Keratinocyte (primary cell): ENCODE data around the gene TUBGCP3. TPM values are rescaled to one million over a fixed set of nuclear protein-coding genes. Genes with fewer than 3 reads are reported as not detected.

Source experiments
- DNase-seq: peaks from one replicate; pipeline ENCODE4 v3.0.0-alpha.2; 2011; ENCODE audit warnings: low read depth, missing footprints, low spot score
- FAIRE-seq: peaks from 2 replicates; lab custom pipeline; 2011; peaks lifted over from hg19 to GRCh38; lab: Jason Lieb, UNC
- H2AFZ ChIP-seq: 2 replicates; pipeline ENCODE4 v1.6.0; 2012; ENCODE audit warnings: low read length, control low read depth, inconsistent platforms; ENCODE audit not compliant: control insufficient read depth
- H3K27ac ChIP-seq: 2 replicates; pipeline ENCODE4 v1.5.1; 2011; ENCODE audit warnings: low read length; ENCODE audit not compliant: control insufficient read depth, insufficient read depth
- H3K27me3 ChIP-seq: 3 replicates; pipeline ENCODE4 v1.6.0; 2011; ENCODE audit warnings: low read length; ENCODE audit not compliant: control insufficient read depth, insufficient read depth; ENCODE audit errors: extremely low read depth
- H3K36me3 ChIP-seq, 2 experiments: 2 replicates in 1 of 2; 3 replicates in 1 of 2; pipeline ENCODE4 v1.5.1; 2011; ENCODE audit warnings: low read length in 2 of 2, mild to moderate bottlenecking in 1 of 2; ENCODE audit not compliant: control insufficient read depth in 2 of 2, insufficient read depth in 2 of 2; ENCODE audit errors: extremely low read depth in 1 of 2
- H3K4me1 ChIP-seq: 3 replicates; pipeline ENCODE4 v1.5.1; 2011; ENCODE audit warnings: low read length; ENCODE audit not compliant: control insufficient read depth, insufficient read depth; ENCODE audit errors: extremely low read depth
- H3K4me2 ChIP-seq: 3 replicates; pipeline ENCODE4 v1.6.0; 2011; ENCODE audit warnings: low read depth, low read length; ENCODE audit not compliant: control insufficient read depth, insufficient read depth; ENCODE audit errors: extremely low read depth
- H3K4me3 ChIP-seq, 3 experiments: fragments of 200-600 bp in 1 of 3; sonication (generic) in 1 of 3; 2 replicates in 2 of 3; 3 replicates in 1 of 3; pipeline ENCODE4 v1.5.1; 2011 to 2016; ENCODE audit warnings: low read length in 3 of 3, mild to moderate bottlenecking in 3 of 3, control low read depth in 2 of 3, inconsistent platforms in 1 of 3, low read depth in 1 of 3, mixed read lengths in 1 of 3, mixed run types in 1 of 3, moderate library complexity in 1 of 3; ENCODE audit not compliant: control insufficient read depth in 2 of 3, insufficient read depth in 2 of 3; ENCODE audit errors: extremely low read depth in 1 of 3
- H3K79me2 ChIP-seq: 2 replicates; pipeline ENCODE4 v1.6.0; 2012; ENCODE audit warnings: low read length; ENCODE audit not compliant: control insufficient read depth, insufficient read depth
- H3K9ac ChIP-seq: 3 replicates; pipeline ENCODE4 v1.6.0; 2011; ENCODE audit warnings: low read length; ENCODE audit not compliant: control insufficient read depth, insufficient read depth; ENCODE audit errors: extremely low read depth
- H3K9me1 ChIP-seq: 3 replicates; pipeline ENCODE4 v1.6.0; 2011; ENCODE audit warnings: low read length; ENCODE audit not compliant: control insufficient read depth, insufficient read depth; ENCODE audit errors: extremely low read depth
- H3K9me3 ChIP-seq: 2 replicates; pipeline ENCODE4 v1.5.1; 2012; ENCODE audit warnings: low read depth, low read length; ENCODE audit not compliant: control insufficient read depth
- H4K20me1 ChIP-seq: 3 replicates; pipeline ENCODE4 v1.6.0; 2011; ENCODE audit warnings: low read length; ENCODE audit not compliant: control insufficient read depth, insufficient read depth; ENCODE audit errors: extremely low read depth
- CTCF ChIP-seq, 3 experiments: IDR thresholded peaks in 1 of 3; conservative IDR thresholded peaks in 1 of 3; optimal IDR thresholded peaks in 1 of 3; 2 replicates in 2 of 3; 3 replicates in 1 of 3; pipeline versions ENCODE3 to v1.5.1; 2011; ENCODE audit warnings: low read length in 3 of 3, mild to moderate bottlenecking in 3 of 3, moderate library complexity in 2 of 3, control low read depth in 1 of 3, inconsistent platforms in 1 of 3; ENCODE audit not compliant: insufficient read depth in 2 of 3; ENCODE audit errors: extremely low read depth in 1 of 3
- EZH2 ChIP-seq: IDR thresholded peaks from one replicate; pipeline ENCODE4 v1.6.1; 2012; ENCODE audit warnings: inconsistent platforms, mild to moderate bottlenecking, low read length, moderate library complexity
- dilution Hi-C: fragments of 300-500 bp; cut with MboI; formaldehyde crosslinking; loops from one replicate; pipeline ENCODE4 v1.7.0; 2020; ENCODE audit warnings: low sequenced_read_pairs; ENCODE audit not compliant: extremely low pct_ligation_motif_present
- polyA plus RNA-seq, 5 experiments: library from polyadenylated mRNA; depleted of rRNA in 3 of 5; stranded (reverse) in 3 of 5; stranded (forward) in 1 of 5; unstranded in 1 of 5; fragments of >200 nt; gene quantifications; 1 replicate in 1 of 5; 2 replicates in 3 of 5; 3 replicates in 1 of 5; pipeline versions ENCODE4 v1.2.1 to v1.2.3, GENCODE V29; 2011 to 2012; ENCODE audit warnings: missing spikeins in 2 of 5, low read depth in 1 of 5, low replicate concordance in 1 of 5

TUBGCP3 gene
- polyA plus RNA-seq, 1 donor (not counting 4 experiments of a cell fraction or from before 2014, with no cell fraction given): 14.0 TPM

GRCh38 chr13:112447306-112447705 is 140.6 kb downstream of the TUBGCP3 start:
- Histone ChIP-seq H3K4me2 (no peak overlapping the region), H4K20me1 (no peaks in the 10 kb centered on the region), H2AFZ (no peak overlapping the region), H3K79me2 (no peaks in the 10 kb centered on the region), H3K9me3 (no peaks in the 10 kb centered on the region), H3K4me3 (no peak overlapping the region), H3K36me3 (no peaks in the 10 kb centered on the region), H3K4me1 (no peaks in the 10 kb centered on the region), H3K27ac (no peak overlapping the region), H3K27me3 (peaks cover 21% of the 10 kb centered on the region), H3K9ac (no peak overlapping the region), H3K9me1 (no peaks in the 10 kb centered on the region)
- no peak for DNase-seq
- dilution Hi-C loops: no loop called here
- no peak for FAIRE-seq
- TF ChIP-seq EZH2: no peak

- Histone ChIP-seq H3K79me2 (no peaks in the 10 kb centered on the region), H3K36me3 (no peaks in the 10 kb centered on the region), H4K20me1 (no peaks in the 10 kb centered on the region), H3K4me1 (no peaks in the 10 kb centered on the region), H3K4me3 (no peak overlapping the region), H2AFZ (no peak overlapping the region), H3K9me1 (no peaks in the 10 kb centered on the region), H3K4me2 (no peak overlapping the region), H3K9ac (no peak overlapping the region), H3K9me3 (no peaks in the 10 kb centered on the region), H3K27me3 (peaks cover 21% of the 10 kb centered on the region), H3K27ac (no peak overlapping the region)
- FAIRE-seq (no peak), DNase-seq (no peak)
- no peak for TF ChIP-seq EZH2
- no peak for TF ChIP-seq CTCF (optimal IDR thresholded peaks at IDR 0.05 in 1 of 3, IDR thresholded peaks at IDR 0.05 in 1 of 3, conservative IDR thresholded peaks at IDR 0.05 in 1 of 3; ENCODE audit: extremely low read depth in 1 of 3, insufficient read depth in 2 of 3, low read length in 3 of 3)
- dilution Hi-C loops: no loop called here
These were observed 141.1 kb downstream of the TUBGCP3 start for GRCh38 chr13:112446867-112447266.

GRCh38 chr13:112446347-112446861 is 141.5 kb downstream of the TUBGCP3 start:
- Histone ChIP-seq H3K9ac (no peak overlapping the region), H4K20me1 (no peaks in the 10 kb centered on the region), H3K9me3 (no peaks in the 10 kb centered on the region), H3K79me2 (no peaks in the 10 kb centered on the region), H2AFZ (no peak overlapping the region), H3K27me3 (peaks cover 21% of the 10 kb centered on the region), H3K4me2 (no peak overlapping the region), H3K4me3 (no peak overlapping the region), H3K36me3 (no peaks in the 10 kb centered on the region), H3K4me1 (no peaks in the 10 kb centered on the region), H3K9me1 (no peaks in the 10 kb centered on the region), H3K27ac (no peak overlapping the region)
- dilution Hi-C loops: no loop called here
- DNase-seq (no peak), FAIRE-seq (no peak)
- TF ChIP-seq CTCF (optimal IDR thresholded peaks at IDR 0.05 in 1 of 3, IDR thresholded peaks at IDR 0.05 in 1 of 3, conservative IDR thresholded peaks at IDR 0.05 in 1 of 3; ENCODE audit: extremely low read depth in 1 of 3, insufficient read depth in 2 of 3, low read length in 3 of 3): no peak
- no peak for TF ChIP-seq EZH2
